ENCODE measurements around the gene PLD1.

DNA sequence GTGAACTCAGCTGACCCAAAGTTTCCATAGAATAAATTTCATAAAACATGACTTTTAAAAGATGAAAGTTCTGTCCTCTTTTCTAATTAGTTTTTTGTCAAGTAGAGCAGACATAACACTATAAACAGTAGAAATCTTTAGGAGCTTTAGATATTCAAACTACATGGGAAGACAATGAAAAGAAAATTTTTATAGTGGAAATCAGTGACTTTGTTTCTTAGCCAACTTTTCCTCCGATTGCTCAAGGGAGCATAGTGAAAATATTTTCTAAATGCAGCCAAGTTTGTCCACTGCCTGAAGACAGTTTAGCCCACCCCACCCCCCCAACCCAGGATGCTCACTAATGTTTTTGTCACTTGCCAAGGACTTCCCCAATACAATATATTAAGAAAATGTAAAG is 114.9 kb downstream of the PLD1 start:
- TF ChIP-seq, protein P1, sequence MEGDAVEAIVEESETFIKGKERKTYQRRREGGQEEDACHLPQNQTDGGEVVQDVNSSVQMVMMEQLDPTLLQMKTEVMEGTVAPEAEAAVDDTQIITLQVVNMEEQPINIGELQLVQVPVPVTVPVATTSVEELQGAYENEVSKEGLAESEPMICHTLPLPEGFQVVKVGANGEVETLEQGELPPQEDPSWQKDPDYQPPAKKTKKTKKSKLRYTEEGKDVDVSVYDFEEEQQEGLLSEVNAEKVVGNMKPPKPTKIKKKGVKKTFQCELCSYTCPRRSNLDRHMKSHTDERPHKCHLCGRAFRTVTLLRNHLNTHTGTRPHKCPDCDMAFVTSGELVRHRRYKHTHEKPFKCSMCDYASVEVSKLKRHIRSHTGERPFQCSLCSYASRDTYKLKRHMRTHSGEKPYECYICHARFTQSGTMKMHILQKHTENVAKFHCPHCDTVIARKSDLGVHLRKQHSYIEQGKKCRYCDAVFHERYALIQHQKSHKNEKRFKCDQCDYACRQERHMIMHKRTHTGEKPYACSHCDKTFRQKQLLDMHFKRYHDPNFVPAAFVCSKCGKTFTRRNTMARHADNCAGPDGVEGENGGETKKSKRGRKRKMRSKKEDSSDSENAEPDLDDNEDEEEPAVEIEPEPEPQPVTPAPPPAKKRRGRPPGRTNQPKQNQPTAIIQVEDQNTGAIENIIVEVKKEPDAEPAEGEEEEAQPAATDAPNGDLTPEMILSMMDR (IDR thresholded peaks at IDR 0.05 in 8 of 11, conservative IDR thresholded peaks at IDR 0.05 in 3 of 11) = no peak
- no peak for TF ChIP-seq POLR2A (IDR thresholded peaks at IDR 0.05)
- no peak for TF ChIP-seq POLR2AphosphoS5 (IDR thresholded peaks at IDR 0.05)
